Fibroblast of skin of right biceps (primary cell): Measurements from ENCODE around the gene AGFG1.

ENCODE experiments used
- DNase-seq: peaks from one replicate; pipeline ENCODE4 v3.0.0-alpha.2; 2013

AGFG1 gene

GRCh38 chr2:227471924-227472264, at the start of gene AGFG1:
AGFG1 (plus strand) TSS chr2:227472156; CDS start chr2:227472422, 266 bp downstream.
- peak; percentile 74 for DNase-seq

- DNase-seq = no peak
Observed at GRCh38 chr2:227423656-227424499, 48.1 kb upstream of the AGFG1 start.

GRCh38 chr2:227428731-227429285, 43.1 kb upstream of the AGFG1 start:
- DNase-seq = peak; percentile 32

- no peak for DNase-seq
Observed at GRCh38 chr2:227430639-227431038, 41.3 kb upstream of the AGFG1 start.

GRCh38 chr2:227433171-227433570, 38.8 kb upstream of the AGFG1 start:
- no peak for DNase-seq

- no peak for DNase-seq
Observed at GRCh38 chr2:227436436-227437174, 35.4 kb upstream of the AGFG1 start.

- no peak for DNase-seq
Observed at GRCh38 chr2:227439214-227439613, 32.7 kb upstream of the AGFG1 start.

- DNase-seq = no peak
Observed at GRCh38 chr2:227442639-227443038, 29.3 kb upstream of the AGFG1 start.

- DNase-seq = no peak
Observed at GRCh38 chr2:227443889-227444568, 27.9 kb upstream of the AGFG1 start.

- DNase-seq = peak; percentile 83
Observed at GRCh38 chr2:227447606-227448005, 24.4 kb upstream of the AGFG1 start.

- no peak for DNase-seq
Observed at GRCh38 chr2:227450311-227450841, 21.6 kb upstream of the AGFG1 start.

GRCh38 chr2:227450926-227451654, 20.9 kb upstream of the AGFG1 start:
- no peak for DNase-seq

- DNase-seq = no peak
Observed at GRCh38 chr2:227451655-227451992, 20.3 kb upstream of the AGFG1 start.

- no peak for DNase-seq
Observed at GRCh38 chr2:227453810-227454209, 18.1 kb upstream of the AGFG1 start.

GRCh38 chr2:227454323-227454860, 17.6 kb upstream of the AGFG1 start:
- DNase-seq = no peak

- DNase-seq = peak; percentile 64
Observed at GRCh38 chr2:227455200-227455599, 16.8 kb upstream of the AGFG1 start.

- no peak for DNase-seq
Observed at GRCh38 chr2:227456102-227456501, 15.9 kb upstream of the AGFG1 start.

GRCh38 chr2:227456772-227457171, 15.2 kb upstream of the AGFG1 start:
- no peak for DNase-seq

- peak; percentile 92 for DNase-seq
Observed at GRCh38 chr2:227460070-227460485, 11.9 kb upstream of the AGFG1 start.

- DNase-seq = no peak
Observed at GRCh38 chr2:227460833-227461232, 11.1 kb upstream of the AGFG1 start.

GRCh38 chr2:227461811-227462461, 10.0 kb upstream of the AGFG1 start:
- no peak for DNase-seq
